Esophagus muscularis mucosa (tissue), 4 donors: Measurements from ENCODE around the gene SF3A1.

Experiments
- EP300 ChIP-seq: sonication (generic); formaldehyde crosslinking; IDR thresholded peaks from one replicate; pipeline ENCODE4 v1.6.1; 2017; ENCODE audit warnings: antibody characterized with exemption
- POLR2AphosphoS5 ChIP-seq, 2 donors: sonication (generic); formaldehyde crosslinking; IDR thresholded peaks; one replicate each; pipeline ENCODE4 v1.6.1; 2017; ENCODE audit warnings: antibody characterized with exemption in 2 of 2
- TF ChIP-seq, protein P1 (sequence below), 3 experiments: fragments of 200-600 bp in 2 of 3; fragments of 450-650 bp in 1 of 3; sonication (generic) in 2 of 3; IDR thresholded peaks; one replicate each; pipeline ENCODE4 v1.5.1; 2017 to 2019; ENCODE audit warnings: antibody characterized with exemption in 3 of 3, mild to moderate bottlenecking in 2 of 3, moderate library complexity in 1 of 3

DNA sequence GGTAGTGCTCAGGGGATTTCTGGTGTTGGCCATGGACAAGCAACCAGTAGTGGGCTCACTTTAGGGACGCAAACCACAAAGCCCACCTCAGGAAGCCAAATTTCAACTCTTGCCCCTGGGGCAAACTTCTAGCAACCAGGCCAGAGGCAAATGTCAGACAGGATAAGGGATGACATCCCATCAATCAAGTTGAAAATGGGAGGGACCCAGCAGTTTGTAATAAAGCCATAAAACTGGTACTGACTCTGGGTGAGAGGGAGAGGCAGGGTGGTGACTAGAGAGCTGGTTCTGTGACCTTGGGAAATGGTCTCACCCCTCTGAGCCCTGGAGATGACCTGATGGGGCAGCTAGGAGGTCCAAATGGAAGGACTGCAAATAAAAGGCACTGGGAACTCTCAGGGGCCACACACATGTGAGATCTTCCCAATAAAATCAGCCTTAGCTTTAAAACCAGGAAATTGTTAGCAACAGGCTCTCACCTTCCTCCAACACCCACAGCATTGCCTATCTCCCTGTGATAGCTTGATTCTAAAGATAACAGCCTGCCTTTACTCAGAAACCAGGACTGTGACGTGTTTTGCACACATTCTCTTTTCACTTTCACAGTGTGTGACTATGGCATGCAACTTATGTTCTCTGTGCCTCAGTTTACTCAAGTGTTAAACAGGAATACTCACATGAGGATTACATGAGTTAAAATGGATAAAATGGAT lies 23.5 kb downstream of the SF3A1 start:
- TF ChIP-seq, protein P1, sequence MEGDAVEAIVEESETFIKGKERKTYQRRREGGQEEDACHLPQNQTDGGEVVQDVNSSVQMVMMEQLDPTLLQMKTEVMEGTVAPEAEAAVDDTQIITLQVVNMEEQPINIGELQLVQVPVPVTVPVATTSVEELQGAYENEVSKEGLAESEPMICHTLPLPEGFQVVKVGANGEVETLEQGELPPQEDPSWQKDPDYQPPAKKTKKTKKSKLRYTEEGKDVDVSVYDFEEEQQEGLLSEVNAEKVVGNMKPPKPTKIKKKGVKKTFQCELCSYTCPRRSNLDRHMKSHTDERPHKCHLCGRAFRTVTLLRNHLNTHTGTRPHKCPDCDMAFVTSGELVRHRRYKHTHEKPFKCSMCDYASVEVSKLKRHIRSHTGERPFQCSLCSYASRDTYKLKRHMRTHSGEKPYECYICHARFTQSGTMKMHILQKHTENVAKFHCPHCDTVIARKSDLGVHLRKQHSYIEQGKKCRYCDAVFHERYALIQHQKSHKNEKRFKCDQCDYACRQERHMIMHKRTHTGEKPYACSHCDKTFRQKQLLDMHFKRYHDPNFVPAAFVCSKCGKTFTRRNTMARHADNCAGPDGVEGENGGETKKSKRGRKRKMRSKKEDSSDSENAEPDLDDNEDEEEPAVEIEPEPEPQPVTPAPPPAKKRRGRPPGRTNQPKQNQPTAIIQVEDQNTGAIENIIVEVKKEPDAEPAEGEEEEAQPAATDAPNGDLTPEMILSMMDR (IDR thresholded peaks at IDR 0.05): no peak
- TF ChIP-seq POLR2AphosphoS5 (IDR thresholded peaks at IDR 0.05) (no peak), EP300 (no peak)
